Osteoblast (primary cell): ENCODE results near the gene PADI3. TPM values are rescaled to one million over a fixed set of nuclear protein-coding genes. Genes with fewer than 3 reads are reported as not detected.
A peak's percentile ranks its signal among the peaks of the same experiment; 100 is the strongest.

ENCODE experiments used
- DNase-seq: peaks from one replicate; pipeline ENCODE4 v3.0.0; 2011; ENCODE audit warnings: low spot score, mixed read lengths; ENCODE audit not compliant: insufficient read length; ENCODE audit errors: missing footprints
- H2AFZ ChIP-seq: 2 replicates; pipeline ENCODE4 v1.6.0; 2011; ENCODE audit warnings: mild to moderate bottlenecking, low read length
- H3K27ac ChIP-seq: 2 replicates; pipeline ENCODE4 v1.5.1; 2011; ENCODE audit warnings: mild to moderate bottlenecking, low read depth, low read length, moderate library complexity
- H3K27me3 ChIP-seq: 2 replicates; pipeline ENCODE4 v1.6.0; 2012; ENCODE audit warnings: mild to moderate bottlenecking, control low read depth, inconsistent platforms, low read length, moderate library complexity; ENCODE audit not compliant: insufficient read depth
- H3K36me3 ChIP-seq: 2 replicates; pipeline ENCODE4 v1.5.1; 2011; ENCODE audit warnings: mild to moderate bottlenecking, low read length, control low read depth, moderate library complexity; ENCODE audit not compliant: insufficient read depth
- H3K4me1 ChIP-seq: 2 replicates; pipeline ENCODE4 v1.5.1; 2011; ENCODE audit warnings: mild to moderate bottlenecking, low read length, control low read depth, moderate library complexity; ENCODE audit not compliant: insufficient read depth
- H3K4me2 ChIP-seq: 2 replicates; pipeline ENCODE4 v1.6.0; 2011; ENCODE audit warnings: mild to moderate bottlenecking, low read length; ENCODE audit not compliant: insufficient read depth
- H3K4me3 ChIP-seq: fragments of 200-600 bp; sonication (generic); 3 replicates; pipeline ENCODE4 v1.5.1; 2012; ENCODE audit warnings: mild to moderate bottlenecking, low read length, inconsistent platforms; ENCODE audit not compliant: insufficient read depth
- H3K79me2 ChIP-seq: 2 replicates; pipeline ENCODE4 v1.6.0; 2012; ENCODE audit warnings: mild to moderate bottlenecking, low read length, control low read depth, inconsistent platforms; ENCODE audit not compliant: insufficient read depth
- H3K9me3 ChIP-seq: 2 replicates; pipeline ENCODE4 v1.5.1; 2011; ENCODE audit warnings: low read depth, low read length, control low read depth
- H4K20me1 ChIP-seq: 2 replicates; pipeline ENCODE4 v1.6.0; 2012; ENCODE audit warnings: mild to moderate bottlenecking, low read length, control low read depth; ENCODE audit not compliant: insufficient read depth
- CTCF ChIP-seq: IDR thresholded peaks from 2 replicates; pipeline ENCODE4 v1.5.1; 2011; ENCODE audit warnings: mild to moderate bottlenecking, low read depth, low read length, moderate library complexity; ENCODE audit errors: extremely low read depth
- total RNA-seq: library from RNA; depleted of rRNA; stranded (reverse); fragments of >200 nt; gene quantifications from 2 replicates; pipeline ENCODE4 v1.2.3, GENCODE V29; 2012

PADI3 gene
- total RNA-seq, 1 donor, result not detected

- TF ChIP-seq CTCF, result no peak
- Histone ChIP-seq H3K9me3 (no peaks in the 10 kb centered on the region), H3K27ac (no peak overlapping the region), H3K36me3 (no peaks in the 10 kb centered on the region), H3K79me2 (no peaks in the 10 kb centered on the region), H3K4me3 (no peak overlapping the region), H2AFZ (no peak overlapping the region), H4K20me1 (peaks cover 3% of the 10 kb centered on the region), H3K27me3 (peaks cover 16% of the 10 kb centered on the region), H3K4me1 (peaks cover 18% of the 10 kb centered on the region), H3K4me2 (no peak overlapping the region)
- DNase-seq, result no peak
Observed at GRCh38 chr1:17290553-17290952, 41.7 kb downstream of the PADI3 start.

DNA sequence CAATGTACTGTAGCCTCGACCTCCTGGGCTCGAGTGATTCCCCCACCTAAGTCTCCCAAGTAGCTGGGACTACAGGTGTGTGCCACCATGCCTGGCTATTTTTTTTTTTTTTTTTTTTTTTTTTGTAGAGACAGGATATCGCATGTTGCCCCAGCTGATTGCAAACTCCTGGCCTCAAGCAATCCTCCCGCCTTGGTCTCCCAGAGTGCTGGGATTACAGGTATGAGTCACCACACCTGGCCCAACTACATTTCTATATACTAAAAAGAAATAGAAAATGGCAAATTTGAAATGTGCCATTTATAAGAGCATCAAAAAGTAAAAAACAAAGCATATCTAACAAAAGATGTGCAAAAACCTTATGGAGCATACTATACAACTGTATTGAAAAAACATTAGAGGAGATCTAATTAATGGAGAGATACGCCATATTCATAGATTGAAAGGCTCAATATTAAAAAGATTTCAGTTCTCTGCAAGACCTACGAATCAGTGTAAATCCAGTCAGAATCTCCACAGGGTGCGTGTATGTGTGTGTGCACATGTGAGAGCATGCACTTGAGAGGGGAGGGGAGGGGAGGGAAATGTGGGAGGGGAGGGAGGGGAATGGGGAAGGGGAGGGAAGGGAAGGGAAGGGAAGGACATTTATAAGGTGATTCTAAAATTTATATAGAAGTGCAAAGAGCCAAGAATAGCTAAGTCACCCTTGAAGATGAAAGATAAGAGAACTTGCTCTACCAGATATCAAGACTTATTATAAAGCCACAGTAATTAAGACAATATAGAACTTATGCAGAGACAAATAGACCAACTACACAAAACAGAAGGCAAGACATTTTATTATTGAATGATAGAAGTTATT lies 43.6 kb downstream of the PADI3 start:
- H2AFZ ChIP-seq, result no peak overlapping the region
- no peaks in the 10 kb centered on the region for H3K79me2 ChIP-seq
- H3K27me3 ChIP-seq, result peaks cover 17% of the 10 kb centered on the region
- no peak overlapping the region for H3K4me2 ChIP-seq
- no peaks in the 10 kb centered on the region for H3K9me3 ChIP-seq
- no peak overlapping the region for H3K27ac ChIP-seq
- no peak for TF ChIP-seq CTCF
- peaks cover 11% of the 10 kb centered on the region for H3K4me1 ChIP-seq
- no peak overlapping the region for H3K4me3 ChIP-seq
- H3K36me3 ChIP-seq, result no peaks in the 10 kb centered on the region
- no peak for DNase-seq
- no peaks in the 10 kb centered on the region for H4K20me1 ChIP-seq

DNA sequence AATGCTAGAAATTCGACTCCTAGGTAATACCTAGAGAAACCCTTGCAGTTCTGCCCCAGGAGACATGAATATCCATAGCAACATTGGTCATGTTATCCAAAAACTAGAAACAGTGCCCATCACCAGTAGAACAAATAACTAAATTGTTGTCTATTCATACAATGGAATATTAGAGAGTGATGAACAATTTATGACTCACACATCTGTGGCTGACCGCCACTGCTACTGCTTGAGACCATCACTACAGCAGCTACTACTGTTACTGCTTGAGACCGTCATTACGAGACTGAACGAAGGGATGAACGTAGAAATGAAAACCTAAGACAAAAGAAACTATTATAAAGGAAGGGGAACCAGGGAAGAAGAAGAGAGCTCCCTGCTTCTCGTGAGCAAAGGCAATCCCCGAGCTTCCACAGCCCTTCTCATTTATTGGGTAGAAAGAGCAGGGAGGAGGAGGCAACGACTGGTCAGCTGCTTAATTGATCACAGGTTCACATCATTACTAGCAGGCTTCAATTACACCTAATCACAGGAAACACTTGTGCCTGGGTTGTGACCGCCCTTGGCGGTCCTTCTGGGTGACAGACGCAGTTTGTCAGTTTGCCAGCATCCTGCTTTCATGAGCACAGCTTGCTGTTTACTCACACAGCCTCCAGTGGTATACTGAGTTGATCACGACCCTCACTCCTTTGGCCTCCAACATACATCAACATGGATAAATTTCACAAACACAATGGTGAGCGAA lies 45.0 kb downstream of the PADI3 start:
- H3K4me1 ChIP-seq, result peaks cover 7% of the 10 kb centered on the region
- H3K4me2 ChIP-seq, result no peak overlapping the region
- DNase-seq, result peak; percentile 47
- no peak overlapping the region for H3K27ac ChIP-seq
- no peak for TF ChIP-seq CTCF
- H2AFZ ChIP-seq, result no peak overlapping the region
- H3K4me3 ChIP-seq, result no peak overlapping the region
- no peaks in the 10 kb centered on the region for H3K9me3 ChIP-seq
- no peaks in the 10 kb centered on the region for H3K36me3 ChIP-seq
- no peaks in the 10 kb centered on the region for H4K20me1 ChIP-seq
- H3K27me3 ChIP-seq, result peaks cover 20% of the 10 kb centered on the region
- no peaks in the 10 kb centered on the region for H3K79me2 ChIP-seq

DNA sequence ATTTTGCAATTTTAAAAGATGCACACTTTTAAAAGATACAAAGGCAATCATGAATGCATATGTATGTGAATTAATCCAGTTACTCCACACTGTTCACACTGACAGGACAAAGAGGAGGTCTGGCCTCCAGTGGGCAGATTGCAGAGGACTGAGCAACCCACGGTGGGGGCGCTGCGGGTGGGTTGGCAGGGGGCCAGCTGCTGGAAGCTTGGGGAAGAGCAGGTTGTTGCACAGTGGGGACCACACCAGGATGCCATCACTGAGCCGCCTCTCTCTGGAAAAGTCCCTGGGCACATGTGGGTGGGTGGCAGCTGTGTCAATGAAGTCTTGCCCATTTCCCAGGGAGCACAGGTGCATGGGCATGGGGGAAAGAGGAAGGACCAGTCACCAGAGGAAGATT lies 46.4 kb downstream of the PADI3 start:
- H3K4me1 ChIP-seq, result no peaks in the 10 kb centered on the region
- no peaks in the 10 kb centered on the region for H3K36me3 ChIP-seq
- TF ChIP-seq CTCF, result no peak

More for the DNA sequence above, 46.4 kb downstream of the PADI3 start:
- Histone ChIP-seq H3K4me3 (no peak overlapping the region), H2AFZ (no peak overlapping the region), H3K9me3 (no peaks in the 10 kb centered on the region), H3K79me2 (no peaks in the 10 kb centered on the region), H3K4me2 (no peak overlapping the region), H3K27me3 (peaks cover 20% of the 10 kb centered on the region), H3K27ac (no peak overlapping the region), H4K20me1 (no peaks in the 10 kb centered on the region)
- DNase-seq, result peak; percentile 27
